ENCODE results near the gene PRPF6.

DNA sequence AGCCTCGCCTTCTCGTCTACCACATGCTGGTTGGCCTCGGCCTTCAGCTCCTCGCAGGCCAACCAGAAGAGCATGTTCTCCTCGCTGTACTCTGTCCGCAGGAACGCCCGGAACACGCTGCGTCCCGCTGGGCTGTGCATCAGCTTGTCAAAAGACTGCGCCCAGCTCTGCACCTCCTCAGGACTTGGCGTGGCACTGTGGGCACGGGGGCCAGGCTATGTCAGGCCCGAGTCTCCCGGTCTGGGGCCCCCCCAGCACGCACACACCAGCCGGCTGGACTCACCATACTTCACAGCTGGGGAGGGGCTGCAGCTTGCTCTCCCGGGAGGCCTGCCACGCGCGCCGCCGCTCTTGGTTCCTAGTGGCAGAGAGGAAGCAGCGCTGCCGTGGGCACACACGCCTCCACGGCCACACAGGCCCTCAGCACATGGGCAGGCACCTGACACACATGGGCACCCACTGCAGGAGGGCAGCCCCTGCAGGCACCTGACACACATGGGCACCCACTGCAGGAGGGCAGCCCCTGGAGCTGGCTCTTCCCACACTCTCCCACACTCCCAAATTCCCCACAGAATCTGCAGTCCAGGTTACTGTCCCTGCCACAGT lies 93.4 kb downstream of the PRPF6 start:
- TF ChIP-seq, protein P1, sequence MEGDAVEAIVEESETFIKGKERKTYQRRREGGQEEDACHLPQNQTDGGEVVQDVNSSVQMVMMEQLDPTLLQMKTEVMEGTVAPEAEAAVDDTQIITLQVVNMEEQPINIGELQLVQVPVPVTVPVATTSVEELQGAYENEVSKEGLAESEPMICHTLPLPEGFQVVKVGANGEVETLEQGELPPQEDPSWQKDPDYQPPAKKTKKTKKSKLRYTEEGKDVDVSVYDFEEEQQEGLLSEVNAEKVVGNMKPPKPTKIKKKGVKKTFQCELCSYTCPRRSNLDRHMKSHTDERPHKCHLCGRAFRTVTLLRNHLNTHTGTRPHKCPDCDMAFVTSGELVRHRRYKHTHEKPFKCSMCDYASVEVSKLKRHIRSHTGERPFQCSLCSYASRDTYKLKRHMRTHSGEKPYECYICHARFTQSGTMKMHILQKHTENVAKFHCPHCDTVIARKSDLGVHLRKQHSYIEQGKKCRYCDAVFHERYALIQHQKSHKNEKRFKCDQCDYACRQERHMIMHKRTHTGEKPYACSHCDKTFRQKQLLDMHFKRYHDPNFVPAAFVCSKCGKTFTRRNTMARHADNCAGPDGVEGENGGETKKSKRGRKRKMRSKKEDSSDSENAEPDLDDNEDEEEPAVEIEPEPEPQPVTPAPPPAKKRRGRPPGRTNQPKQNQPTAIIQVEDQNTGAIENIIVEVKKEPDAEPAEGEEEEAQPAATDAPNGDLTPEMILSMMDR (IDR thresholded peaks at IDR 0.05): no peak
- no peak for TF ChIP-seq POLR2A (IDR thresholded peaks at IDR 0.05)

Data from body of pancreas (tissue), 4 donors.